Fibroblast of skin of left biceps (primary cell): ENCODE data around the gene ADRB1.

Experiments
- DNase-seq, 2 experiments: peaks; one replicate each; pipeline ENCODE4 v3.0.0-alpha.2; 2013; ENCODE audit warnings: low read depth in 2 of 2

Gene ADRB1

GRCh38 chr10:114057855-114058254, 14.2 kb downstream of the ADRB1 start:
- no peak for DNase-seq

- DNase-seq, result no peak
Observed at GRCh38 chr10:114058297-114058696, 14.6 kb downstream of the ADRB1 start.

GRCh38 chr10:114059561-114059960, 15.9 kb downstream of the ADRB1 start:
- no peak for DNase-seq

- no peak for DNase-seq
Observed at GRCh38 chr10:114060456-114060855, 16.8 kb downstream of the ADRB1 start.

- no peak for DNase-seq
Observed at GRCh38 chr10:114061148-114061547, 17.5 kb downstream of the ADRB1 start.

GRCh38 chr10:114061789-114062188, 18.1 kb downstream of the ADRB1 start:
- DNase-seq, result no peak

- no peak for DNase-seq
Observed at GRCh38 chr10:114064151-114065048, 20.7 kb downstream of the ADRB1 start.

- DNase-seq, result no peak
Observed at GRCh38 chr10:114065049-114065435, 21.4 kb downstream of the ADRB1 start.

- DNase-seq, result no peak
Observed at GRCh38 chr10:114068054-114068707, 24.5 kb downstream of the ADRB1 start.

GRCh38 chr10:114070710-114071109, 27.0 kb downstream of the ADRB1 start:
- DNase-seq, result no peak

GRCh38 chr10:114071178-114071577, 27.5 kb downstream of the ADRB1 start:
- no peak for DNase-seq

GRCh38 chr10:114073395-114074186, 29.9 kb downstream of the ADRB1 start:
- no peak for DNase-seq

- no peak for DNase-seq
Observed at GRCh38 chr10:114075093-114075492, 31.4 kb downstream of the ADRB1 start.

GRCh38 chr10:114077347-114077746, 33.7 kb downstream of the ADRB1 start:
- no peak for DNase-seq

GRCh38 chr10:114077815-114078219, 34.2 kb downstream of the ADRB1 start:
- DNase-seq, result no peak

GRCh38 chr10:114078346-114078745, 34.7 kb downstream of the ADRB1 start:
- DNase-seq, result no peak

GRCh38 chr10:114079421-114079820, 35.8 kb downstream of the ADRB1 start:
- no peak for DNase-seq

GRCh38 chr10:114081911-114082583, 38.4 kb downstream of the ADRB1 start:
- no peak for DNase-seq

GRCh38 chr10:114083040-114083439, 39.4 kb downstream of the ADRB1 start:
- DNase-seq, result no peak

GRCh38 chr10:114084215-114084614, 40.5 kb downstream of the ADRB1 start:
- no peak for DNase-seq

GRCh38 chr10:114087255-114087654, 43.6 kb downstream of the ADRB1 start:
- no peak for DNase-seq

GRCh38 chr10:114087655-114088054, 44.0 kb downstream of the ADRB1 start:
- DNase-seq, result no peak
